ENCODE data around the gene PALLD. TPM values are rescaled to one million over a fixed set of nuclear protein-coding genes. Genes with fewer than 3 reads are reported as not detected.
"Not testable (repeated sequence)": the region's sequence is repeated elsewhere in the genome, so short reads cannot be mapped to it uniquely, and the experiment has no call there.

The PALLD gene
- total RNA-seq, 1 experiment from 2014 or later, result 166 TPM

GRCh38 chr4:168453146-168453545 lies 43.7 kb upstream of the PALLD start (continued):
- TF ChIP-seq CTCF (IDR thresholded peaks at IDR 0.05 in 2 of 3, conservative IDR thresholded peaks at IDR 0.05 in 1 of 3; ENCODE audit: borderline replicate concordance in 1 of 3, insufficient read depth in 1 of 3, low read depth in 2 of 3, low read length in 2 of 3) (no peak), EZH2 (IDR thresholded peaks at IDR 0.05) (no peak), REST (IDR thresholded peaks at IDR 0.05; ENCODE audit: low read depth) (no peak), JUND (IDR thresholded peaks at IDR 0.05) (no peak)

- H3K4me3 ChIP-seq (replicated peaks in 1 of 2; ENCODE audit: low read depth in 1 of 2, low read length in 2 of 2); H3K4me2 ChIP-seq (ENCODE audit: low read length); BruUV-seq (replicated peaks); ATAC-seq; RAD21 ChIA-PET (ENCODE audit: low non-redundant PET in 1 of 2, low total read pairs in 2 of 2, uncharacterized antibody in 2 of 2, unreplicated experiment in 2 of 2); H3K9me3 ChIP-seq (ENCODE audit: control insufficient read depth in 1 of 2, insufficient read depth in 1 of 2, low read depth in 1 of 2, low read length in 2 of 2); H3K4me1 ChIP-seq (ENCODE audit: control insufficient read depth in 1 of 2, insufficient read depth in 2 of 2, low read length in 2 of 2); intact Hi-C loops (cut with micrococcal nuclease); H3K79me2 ChIP-seq (ENCODE audit: insufficient read depth, low read length); H3K9ac ChIP-seq (ENCODE audit: low read length); H3K9me2 ChIP-seq (ENCODE audit: insufficient read depth); DNase-seq (ENCODE audit: low read depth, low spot score); H2AFZ ChIP-seq (ENCODE audit: low read depth, low read length, poor library complexity, severe bottlenecking); POLR2A ChIA-PET; H3K27ac ChIP-seq (ENCODE audit: low read depth, low read length); H3K27me3 ChIP-seq (ENCODE audit: insufficient read depth, low read length); CTCF ChIA-PET; H4K20me1 ChIP-seq (ENCODE audit: insufficient read depth): not testable (repeated sequence)
- peaks cover 9 to 25% of the 10 kb centered on the region in 2 experiments; a peak in 3 of 4 replicates for H3K36me3 ChIP-seq (ENCODE audit: control insufficient read depth in 1 of 2, insufficient read depth in 2 of 2, low read length in 2 of 2)
Measured at GRCh38 chr4:168458256-168458655, 38.6 kb upstream of the PALLD start.
